ENCODE data around the gene IRF2BPL.

Gene IRF2BPL

GRCh38 chr14:76986231-76986565, 42.3 kb downstream of the IRF2BPL start:
- no peak for DNase-seq (ENCODE audit: low read depth, low spot score)

GRCh38 chr14:76985540-76986230, 42.8 kb downstream of the IRF2BPL start:
- DNase-seq (ENCODE audit: low read depth, low spot score), result no peak

GRCh38 chr14:76984787-76985375, 43.6 kb downstream of the IRF2BPL start:
- no peak for DNase-seq (ENCODE audit: low read depth, low spot score)

- no peak for DNase-seq (ENCODE audit: low read depth, low spot score)
Observed at GRCh38 chr14:76984297-76984696, 44.2 kb downstream of the IRF2BPL start.

GRCh38 chr14:76981670-76982069, 46.8 kb downstream of the IRF2BPL start:
- DNase-seq (ENCODE audit: low read depth, low spot score), result no peak

- no peak for DNase-seq (ENCODE audit: low read depth, low spot score)
Observed at GRCh38 chr14:76977793-76978720, 50.5 kb downstream of the IRF2BPL start.

- no peak for DNase-seq (ENCODE audit: low read depth, low spot score)
Observed at GRCh38 chr14:76976240-76977005, 52.1 kb downstream of the IRF2BPL start.

- DNase-seq (ENCODE audit: low read depth, low spot score), result no peak
Observed at GRCh38 chr14:76975812-76976211, 52.7 kb downstream of the IRF2BPL start.

- DNase-seq (ENCODE audit: low read depth, low spot score), result no peak
Observed at GRCh38 chr14:76975051-76975450, 53.5 kb downstream of the IRF2BPL start.
